PC-9 (cell line): ENCODE data around the gene GAL3ST2. TPM values are rescaled to one million over a fixed set of nuclear protein-coding genes. Genes with fewer than 3 reads are reported as not detected.

Experiments
- BruUV-seq: library from RNA; stranded (reverse); fragments of 400-500 nt; replicated peaks from 2 replicates; lab custom pipeline; 2021; lab: Mats Ljungman, UMichigan
- CTCF ChIA-PET: fragments of 300-600 bp; sonication (Branson Sonifier 250); formaldehyde crosslinking; loops from one replicate; lab custom pipeline; 2022; ENCODE audit warnings: antibody characterized with exemption; lab: Charles Lee
- POLR2A ChIA-PET: fragments of 300-600 bp; sonication (Branson Sonifier 250); formaldehyde crosslinking; loops from one replicate; lab custom pipeline; 2022; ENCODE audit warnings: antibody characterized with exemption; ENCODE audit not compliant: unreplicated experiment; lab: Charles Lee
- DNase-seq, 2 experiments: peaks; one replicate each; pipeline versions ENCODE4 v3.0.0 to v3.0.0-alpha.2; 2015 to 2022; ENCODE audit warnings: mixed read lengths in 1 of 2
- H2AFZ ChIP-seq: fragments of 200-600 bp; sonication (generic); 2 replicates; pipeline ENCODE4 v1.8.1; 2017; ENCODE audit warnings: antibody characterized with exemption
- H3F3A ChIP-seq: fragments of 200-600 bp; sonication (generic); 2 replicates; pipeline ENCODE4 v1.8.1; 2017; ENCODE audit warnings: antibody characterized with exemption, mild to moderate bottlenecking, low read depth; ENCODE audit not compliant: insufficient read depth
- H3K27ac ChIP-seq: fragments of 200-600 bp; sonication (generic); 2 replicates; pipeline ENCODE4 v1.6.1; 2016; ENCODE audit warnings: mixed run types
- H3K27me3 ChIP-seq: fragments of 200-600 bp; sonication (generic); 2 replicates; pipeline ENCODE4 v1.6.1; 2016; ENCODE audit warnings: low read depth, mixed run types; ENCODE audit not compliant: insufficient read depth
- H3K36me3 ChIP-seq: fragments of 200-600 bp; sonication (generic); 2 replicates; pipeline ENCODE4 v1.6.1; 2016; ENCODE audit warnings: low read depth, mixed run types
- H3K4me1 ChIP-seq: fragments of 200-600 bp; sonication (generic); replicated peaks from 2 replicates; pipeline ENCODE4 v1.6.1; 2016; ENCODE audit warnings: mixed run types; ENCODE audit not compliant: insufficient read depth
- H3K4me2 ChIP-seq: fragments of 200-600 bp; sonication (generic); 2 replicates; pipeline ENCODE4 v1.6.1; 2017; ENCODE audit warnings: mixed run types
- H3K4me3 ChIP-seq: fragments of 200-600 bp; sonication (generic); 2 replicates; pipeline ENCODE4 v1.6.1; 2016; ENCODE audit warnings: mixed run types
- H3K79me2 ChIP-seq: fragments of 200-600 bp; sonication (generic); 2 replicates; pipeline ENCODE4 v1.6.1; 2017; ENCODE audit warnings: low read depth, mixed run types
- H3K9me2 ChIP-seq: fragments of 200-600 bp; sonication (generic); 2 replicates; pipeline ENCODE4 v1.8.1; 2017; ENCODE audit warnings: mild to moderate bottlenecking; ENCODE audit not compliant: insufficient read depth
- H3K9me3 ChIP-seq: fragments of 200-600 bp; sonication (generic); 2 replicates; pipeline ENCODE4 v1.8.1; 2016; ENCODE audit warnings: low read depth; ENCODE audit not compliant: insufficient read depth
- H4K20me1 ChIP-seq: fragments of 200-600 bp; sonication (generic); 2 replicates; pipeline ENCODE4 v1.8.1; 2017; ENCODE audit not compliant: insufficient read depth
- EZH2 ChIP-seq: fragments of 200-600 bp; sonication (generic); IDR thresholded peaks from 2 replicates; pipeline ENCODE4 v1.8.0; 2017; ENCODE audit warnings: antibody characterized with exemption, low read depth
- intact Hi-C: fragments of 100-400 bp; cut with micrococcal nuclease; formaldehyde crosslinking; loops from one replicate; pipeline ENCODE4 v1.10.0; 2022; ENCODE audit not compliant: unreplicated experiment
- total RNA-seq: library from RNA; stranded (reverse); gene quantifications from 2 replicates; pipeline ENCODE4 v1.2.3, GENCODE V29; 2021
- TF ChIP-seq, protein P1 (sequence below): fragments of 200-600 bp; sonication (generic); conservative IDR thresholded peaks from 2 replicates; pipeline ENCODE4 v1.6.1; 2017; ENCODE audit warnings: mixed run types, antibody characterized with exemption, mild to moderate bottlenecking, moderate library complexity

GAL3ST2 gene
- total RNA-seq, 1 experiment from 2014 or later: 3.9 TPM

DNA sequence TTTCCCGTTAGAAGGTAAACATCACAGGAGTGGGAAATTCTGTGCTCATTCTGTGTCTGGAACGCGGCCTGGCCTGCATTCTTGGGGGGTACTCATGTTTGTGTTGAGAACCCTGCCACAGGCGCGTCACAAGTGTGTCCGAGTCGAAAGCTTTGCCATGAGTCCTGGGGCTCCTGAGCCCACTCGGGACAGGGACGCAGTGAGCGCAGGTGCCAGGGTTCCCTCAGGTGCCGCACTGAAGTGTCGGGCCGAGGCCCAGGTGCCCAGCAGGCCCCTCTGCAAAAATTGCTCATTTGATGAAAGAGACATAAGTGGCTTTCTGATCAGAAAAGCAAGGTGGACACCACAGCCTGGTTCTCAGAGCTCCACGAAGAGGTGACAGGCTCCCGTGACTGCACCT is 37.4 kb upstream of the GAL3ST2 start:
- intact Hi-C loops: loop anchor here (10.0 kb wide), 1 partner anchor 136 kb away; no protein-coding TSS in a partner anchor
- H3F3A ChIP-seq: peaks cover 7% of the 10 kb centered on the region; the same call in 1 of the 2 replicates
- DNase-seq: no peak
- BruUV-seq: no TSS peak
- H4K20me1 ChIP-seq: peaks cover 38% of the 10 kb centered on the region
- H3K9me2 ChIP-seq: no peaks in the 10 kb centered on the region
- no peaks in the 10 kb centered on the region for H3K27me3 ChIP-seq
- no peak overlapping the region for H2AFZ ChIP-seq
- TF ChIP-seq, protein P1, sequence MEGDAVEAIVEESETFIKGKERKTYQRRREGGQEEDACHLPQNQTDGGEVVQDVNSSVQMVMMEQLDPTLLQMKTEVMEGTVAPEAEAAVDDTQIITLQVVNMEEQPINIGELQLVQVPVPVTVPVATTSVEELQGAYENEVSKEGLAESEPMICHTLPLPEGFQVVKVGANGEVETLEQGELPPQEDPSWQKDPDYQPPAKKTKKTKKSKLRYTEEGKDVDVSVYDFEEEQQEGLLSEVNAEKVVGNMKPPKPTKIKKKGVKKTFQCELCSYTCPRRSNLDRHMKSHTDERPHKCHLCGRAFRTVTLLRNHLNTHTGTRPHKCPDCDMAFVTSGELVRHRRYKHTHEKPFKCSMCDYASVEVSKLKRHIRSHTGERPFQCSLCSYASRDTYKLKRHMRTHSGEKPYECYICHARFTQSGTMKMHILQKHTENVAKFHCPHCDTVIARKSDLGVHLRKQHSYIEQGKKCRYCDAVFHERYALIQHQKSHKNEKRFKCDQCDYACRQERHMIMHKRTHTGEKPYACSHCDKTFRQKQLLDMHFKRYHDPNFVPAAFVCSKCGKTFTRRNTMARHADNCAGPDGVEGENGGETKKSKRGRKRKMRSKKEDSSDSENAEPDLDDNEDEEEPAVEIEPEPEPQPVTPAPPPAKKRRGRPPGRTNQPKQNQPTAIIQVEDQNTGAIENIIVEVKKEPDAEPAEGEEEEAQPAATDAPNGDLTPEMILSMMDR: no peak
- TF ChIP-seq EZH2: no peak
- peaks cover under 1% of the 10 kb centered on the region for H3K4me1 ChIP-seq
- peaks cover 17% of the 10 kb centered on the region; the same call in 1 of the 2 replicates for H3K79me2 ChIP-seq
- ChIA-PET POLR2A (interaction anchor here (0.7 kb wide), 1 partner anchor 130 kb away, joined by 4 read pairs; no protein-coding TSS in a partner anchor), CTCF (no interaction called here)
- peaks cover 3% of the 10 kb centered on the region; the same call in 1 of the 2 replicates for H3K36me3 ChIP-seq
- H3K4me2 ChIP-seq: no peak overlapping the region
- no peak overlapping the region for H3K27ac ChIP-seq
- H3K4me3 ChIP-seq: no peak overlapping the region
- H3K9me3 ChIP-seq: no peaks in the 10 kb centered on the region

DNA sequence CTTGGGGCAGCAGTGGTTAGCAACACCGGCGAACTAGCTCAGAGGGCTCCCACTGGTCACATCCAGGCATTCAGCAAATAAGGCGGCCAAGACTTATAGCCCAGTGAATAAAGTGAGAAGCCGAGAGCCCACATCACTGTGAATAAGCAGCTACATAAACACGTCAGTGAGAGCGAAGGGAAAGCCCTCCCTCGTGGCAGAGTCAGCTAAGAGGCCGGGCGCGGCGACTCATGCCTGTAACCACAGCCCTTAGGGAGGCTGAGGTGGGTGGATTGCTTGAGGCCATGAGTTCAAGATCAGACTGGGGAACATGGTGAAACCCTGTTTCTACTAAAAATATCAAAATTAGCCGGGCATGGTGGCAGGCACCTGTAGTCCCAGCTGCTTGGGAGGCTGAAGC is 37.0 kb upstream of the GAL3ST2 start:
- Histone ChIP-seq H3K27me3 (no peaks in the 10 kb centered on the region), H4K20me1 (peaks cover 42% of the 10 kb centered on the region), H2AFZ (no peak overlapping the region), H3K4me1 (no peaks in the 10 kb centered on the region; the same call in 1 of the 2 replicates), H3K36me3 (peaks cover 3% of the 10 kb centered on the region; the same call in 1 of the 2 replicates), H3K4me3 (no peak overlapping the region), H3K4me2 (no peak overlapping the region), H3F3A (peaks cover 7% of the 10 kb centered on the region; the same call in 1 of the 2 replicates), H3K79me2 (peaks cover 17% of the 10 kb centered on the region; the same call in 1 of the 2 replicates), H3K9me2 (no peaks in the 10 kb centered on the region), H3K27ac (no peak overlapping the region), H3K9me3 (no peaks in the 10 kb centered on the region)
- no TSS peak for BruUV-seq
- ChIA-PET CTCF (no interaction called here), POLR2A (interaction anchor here (0.7 kb wide), 3 partner anchors 129 to 592 kb away, joined by 4 to 6 read pairs (median 4); no protein-coding TSS in a partner anchor)
- TF ChIP-seq EZH2: no peak
- TF ChIP-seq, protein P1: no peak
- DNase-seq: no peak
- intact Hi-C loops: loop anchor here (10.0 kb wide), 1 partner anchor 135 kb away; no protein-coding TSS in a partner anchor

DNA sequence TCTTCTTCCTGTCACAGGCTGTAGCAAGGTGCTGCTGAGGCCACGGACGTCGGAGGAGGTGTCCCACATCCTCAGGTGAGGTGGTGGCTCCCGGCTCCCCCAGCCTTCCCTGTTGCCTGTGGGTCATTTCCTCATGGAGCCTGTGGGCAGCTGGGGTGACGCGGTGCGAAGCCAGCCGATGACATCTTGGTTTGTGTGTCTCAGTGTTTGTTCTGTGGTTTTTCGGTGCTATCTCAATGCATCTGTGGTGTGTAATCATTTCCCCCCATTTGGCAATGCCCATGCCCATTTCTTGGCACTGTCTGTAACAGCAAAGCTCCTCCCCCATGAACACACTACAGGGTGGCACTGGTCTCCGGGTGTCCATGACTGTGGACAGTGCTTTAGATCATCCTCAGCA is 35.6 kb upstream of the GAL3ST2 start:
- CTCF ChIA-PET: no interaction called here
- TF ChIP-seq, protein P1: no peak
- no peak for TF ChIP-seq EZH2
- H3K4me3 ChIP-seq: no peak overlapping the region
- peak; percentile 61 to 86 for DNase-seq
- H3K27me3 ChIP-seq: no peaks in the 10 kb centered on the region
- H4K20me1 ChIP-seq: peaks cover 43% of the 10 kb centered on the region
- peaks cover 13% of the 10 kb centered on the region; the same call in 1 of the 2 replicates for H3K79me2 ChIP-seq
- intact Hi-C loops: no loop called here
- H2AFZ ChIP-seq: no peak overlapping the region
- H3F3A ChIP-seq: peaks cover 1% of the 10 kb centered on the region; the same call in 1 of the 2 replicates
- H3K4me1 ChIP-seq: no peaks in the 10 kb centered on the region
- no peak overlapping the region for H3K4me2 ChIP-seq
- POLR2A ChIA-PET: no interaction called here
- peaks cover 3% of the 10 kb centered on the region; the same call in 1 of the 2 replicates for H3K36me3 ChIP-seq
- H3K27ac ChIP-seq: no peak overlapping the region
- H3K9me2 ChIP-seq: no peaks in the 10 kb centered on the region
- BruUV-seq: no TSS peak
- no peaks in the 10 kb centered on the region for H3K9me3 ChIP-seq
